DOHH2 (cell line): ENCODE results near the gene CALU.
A peak's percentile ranks its signal among the peaks of the same experiment; 100 is the strongest.

Experiments
- H3F3A ChIP-seq: fragments of 200-600 bp; sonication (generic), shearing (Covaris generic); 2 replicates; pipeline ENCODE4 v1.6.0; 2016; ENCODE audit warnings: antibody characterized with exemption, mild to moderate bottlenecking; ENCODE audit not compliant: control insufficient read depth, insufficient read depth
- H3K27ac ChIP-seq: fragments of 200-600 bp; sonication (generic); 2 replicates; pipeline ENCODE4 v1.5.1; 2014; ENCODE audit warnings: low read depth, mild to moderate bottlenecking, low read length, moderate library complexity
- H3K27me3 ChIP-seq: fragments of 200-600 bp; sonication (generic); 2 replicates; pipeline ENCODE4 v1.6.1; 2014; ENCODE audit warnings: mild to moderate bottlenecking, low read length, mixed read lengths; ENCODE audit not compliant: control insufficient read depth
- H3K36me3 ChIP-seq: fragments of 200-600 bp; sonication (generic); 2 replicates; pipeline ENCODE4 v1.6.1; 2014; ENCODE audit warnings: mild to moderate bottlenecking, low read length, moderate library complexity, mixed read lengths; ENCODE audit not compliant: control insufficient read depth
- H3K4me1 ChIP-seq: fragments of 200-600 bp; sonication (generic); 2 replicates; pipeline ENCODE4 v1.6.1; 2014; ENCODE audit warnings: mild to moderate bottlenecking, low read length, mixed read lengths; ENCODE audit not compliant: control insufficient read depth
- H3K4me2 ChIP-seq: fragments of 200-600 bp; sonication (generic); 2 replicates; pipeline ENCODE4 v1.6.0; 2014; ENCODE audit warnings: mild to moderate bottlenecking, low read length, moderate library complexity
- H3K4me3 ChIP-seq: fragments of 200-600 bp; sonication (generic); 2 replicates; pipeline ENCODE4 v1.5.1; 2014; ENCODE audit warnings: mild to moderate bottlenecking, low read length, mixed read lengths
- H3K79me2 ChIP-seq: fragments of 200-600 bp; sonication (generic); 2 replicates; pipeline ENCODE4 v1.6.1; 2014; ENCODE audit warnings: mild to moderate bottlenecking, low read length, mixed read lengths; ENCODE audit not compliant: control insufficient read depth
- H3K9me2 ChIP-seq: fragments of 200-600 bp; sonication (generic); replicated peaks from 2 replicates; pipeline ENCODE4 v1.6.1; 2014; ENCODE audit warnings: mild to moderate bottlenecking, low read length, mixed read lengths; ENCODE audit not compliant: control insufficient read depth
- H3K9me3 ChIP-seq: fragments of 200-600 bp; sonication (generic); 2 replicates; pipeline ENCODE4 v1.6.1; 2014; ENCODE audit warnings: antibody characterized with exemption, low read length, mixed read lengths; ENCODE audit not compliant: control insufficient read depth, insufficient read depth
- H4K20me1 ChIP-seq: fragments of 200-600 bp; sonication (generic); 2 replicates; pipeline ENCODE4 v1.6.0; 2014; ENCODE audit warnings: low read depth, mild to moderate bottlenecking, antibody characterized with exemption, low read length, moderate library complexity; ENCODE audit not compliant: control insufficient read depth, insufficient read depth
- EZH2phosphoT487 ChIP-seq: fragments of 200-600 bp; sonication (generic); IDR thresholded peaks from 2 replicates; pipeline ENCODE4 v1.6.1; 2017; ENCODE audit warnings: borderline replicate concordance, mild to moderate bottlenecking, antibody characterized with exemption, low read length, moderate library complexity, mixed read lengths
- TF ChIP-seq, protein P1 (sequence below): fragments of 200-600 bp; sonication (generic); IDR thresholded peaks from one replicate; pipeline ENCODE4 v1.5.1; 2014; ENCODE audit warnings: antibody characterized with exemption, mild to moderate bottlenecking, low read depth, low read length; ENCODE audit not compliant: poor library complexity, severe bottlenecking

The CALU gene

DNA sequence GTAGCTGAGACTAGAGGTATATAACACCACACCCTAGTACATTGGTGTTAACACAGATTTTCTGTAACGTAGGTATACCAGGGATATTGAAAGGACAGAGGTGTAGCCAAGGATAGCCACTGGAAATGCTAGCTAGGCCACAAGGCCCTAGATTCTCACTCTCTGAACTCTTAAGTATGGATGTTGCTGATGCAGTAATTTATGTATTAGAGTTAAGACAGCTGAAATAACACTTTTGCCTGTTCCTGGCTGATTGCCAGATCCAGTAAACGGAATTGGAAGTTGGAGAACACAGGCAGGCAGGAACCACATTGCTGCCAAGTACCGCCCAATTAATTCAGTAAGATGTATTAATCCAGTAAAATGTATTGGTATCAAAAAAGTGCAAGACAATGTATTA lies 1.8 kb downstream of the CALU start:
- H3K36me3 ChIP-seq = peaks cover 46% of the 10 kb centered on the region
- peaks cover 31% of the 10 kb centered on the region for H4K20me1 ChIP-seq
- H3K27me3 ChIP-seq = no peaks in the 10 kb centered on the region
- peak overlapping the region; percentile 91 for H3K4me2 ChIP-seq
- TF ChIP-seq, protein P1, sequence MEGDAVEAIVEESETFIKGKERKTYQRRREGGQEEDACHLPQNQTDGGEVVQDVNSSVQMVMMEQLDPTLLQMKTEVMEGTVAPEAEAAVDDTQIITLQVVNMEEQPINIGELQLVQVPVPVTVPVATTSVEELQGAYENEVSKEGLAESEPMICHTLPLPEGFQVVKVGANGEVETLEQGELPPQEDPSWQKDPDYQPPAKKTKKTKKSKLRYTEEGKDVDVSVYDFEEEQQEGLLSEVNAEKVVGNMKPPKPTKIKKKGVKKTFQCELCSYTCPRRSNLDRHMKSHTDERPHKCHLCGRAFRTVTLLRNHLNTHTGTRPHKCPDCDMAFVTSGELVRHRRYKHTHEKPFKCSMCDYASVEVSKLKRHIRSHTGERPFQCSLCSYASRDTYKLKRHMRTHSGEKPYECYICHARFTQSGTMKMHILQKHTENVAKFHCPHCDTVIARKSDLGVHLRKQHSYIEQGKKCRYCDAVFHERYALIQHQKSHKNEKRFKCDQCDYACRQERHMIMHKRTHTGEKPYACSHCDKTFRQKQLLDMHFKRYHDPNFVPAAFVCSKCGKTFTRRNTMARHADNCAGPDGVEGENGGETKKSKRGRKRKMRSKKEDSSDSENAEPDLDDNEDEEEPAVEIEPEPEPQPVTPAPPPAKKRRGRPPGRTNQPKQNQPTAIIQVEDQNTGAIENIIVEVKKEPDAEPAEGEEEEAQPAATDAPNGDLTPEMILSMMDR = no peak
- no peak for TF ChIP-seq EZH2phosphoT487
- peaks cover 72% of the 10 kb centered on the region for H3K79me2 ChIP-seq
- H3K27ac ChIP-seq = no peak overlapping the region
- H3F3A ChIP-seq = 0 out of 2 replicates have a peak, but pooled peaks cover 5% of the 10 kb centered on the region
- H3K4me1 ChIP-seq = peaks cover 36% of the 10 kb centered on the region
- no peaks in the 10 kb centered on the region for H3K9me2 ChIP-seq
- peak overlapping the region; percentile 95 for H3K4me3 ChIP-seq
- H3K9me3 ChIP-seq = no peaks in the 10 kb centered on the region

DNA sequence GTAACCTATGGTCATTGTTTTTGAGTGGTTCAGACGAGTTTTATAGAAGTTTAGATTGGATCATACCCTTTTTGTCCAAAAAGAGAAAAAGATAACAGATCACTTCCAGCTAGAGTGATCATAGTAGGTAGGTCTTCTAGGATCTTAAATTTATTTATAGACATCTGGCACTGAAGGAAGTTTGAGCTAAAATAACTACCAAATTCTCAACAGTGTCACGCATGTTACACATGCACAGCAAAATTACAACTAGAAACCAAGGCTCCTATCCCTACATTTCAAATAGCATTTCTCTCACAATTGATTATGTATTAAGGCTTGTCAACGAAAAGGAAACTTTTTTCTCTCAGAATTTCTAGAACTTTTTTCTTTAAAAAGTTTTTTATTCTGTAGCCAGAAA lies 2.3 kb downstream of the CALU start:
- no peak overlapping the region for H3K27ac ChIP-seq
- H3K9me3 ChIP-seq = no peaks in the 10 kb centered on the region
- H3K79me2 ChIP-seq = peaks cover 77% of the 10 kb centered on the region
- peaks cover 46% of the 10 kb centered on the region for H3K36me3 ChIP-seq
- H3K4me2 ChIP-seq = peak overlapping the region; percentile 91
- H3K27me3 ChIP-seq = no peaks in the 10 kb centered on the region
- no peaks in the 10 kb centered on the region for H3K9me2 ChIP-seq
- H3K4me1 ChIP-seq = peaks cover 33% of the 10 kb centered on the region
- TF ChIP-seq, protein P1 = no peak
- no peak for TF ChIP-seq EZH2phosphoT487
- peak overlapping the region; percentile 95 for H3K4me3 ChIP-seq
- H3F3A ChIP-seq = 0 out of 2 replicates have a peak, but pooled peaks cover 5% of the 10 kb centered on the region
- peaks cover 31% of the 10 kb centered on the region for H4K20me1 ChIP-seq

DNA sequence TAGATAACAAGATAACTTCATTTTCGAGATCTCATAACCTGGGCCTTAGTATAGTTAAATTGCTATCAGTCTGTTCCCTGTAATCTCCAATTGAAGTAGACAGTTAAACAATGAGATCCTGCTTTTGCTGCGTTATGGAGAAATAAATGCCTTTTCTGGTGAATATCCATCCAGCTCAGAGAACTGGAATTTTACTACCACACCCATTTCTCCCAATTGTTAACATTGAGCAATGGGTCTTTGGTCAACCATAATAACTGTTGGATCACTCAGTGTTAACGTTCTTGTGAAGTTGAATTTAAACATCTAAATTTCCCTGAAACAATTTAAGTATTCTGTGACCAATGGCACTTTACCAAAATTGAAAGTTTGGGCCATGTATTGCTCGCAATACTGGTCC lies 3.0 kb downstream of the CALU start:
- peaks cover 33% of the 10 kb centered on the region for H3K4me1 ChIP-seq
- H3K9me2 ChIP-seq = no peaks in the 10 kb centered on the region
- H3F3A ChIP-seq = 0 out of 2 replicates have a peak, but pooled peaks cover 5% of the 10 kb centered on the region
- H3K4me2 ChIP-seq = no peak overlapping the region
- H3K27me3 ChIP-seq = no peaks in the 10 kb centered on the region
- H3K79me2 ChIP-seq = peaks cover 84% of the 10 kb centered on the region
- H3K9me3 ChIP-seq = no peaks in the 10 kb centered on the region
- no peak overlapping the region for H3K4me3 ChIP-seq
- no peak overlapping the region for H3K27ac ChIP-seq
- H4K20me1 ChIP-seq = peaks cover 34% of the 10 kb centered on the region
- TF ChIP-seq, protein P1 = no peak
- no peak for TF ChIP-seq EZH2phosphoT487
- peaks cover 47% of the 10 kb centered on the region for H3K36me3 ChIP-seq
